Spleen (tissue), 11 donors: ENCODE data around the gene A2ML1. TPM values are rescaled to one million over a fixed set of nuclear protein-coding genes. Genes with fewer than 3 reads are reported as not detected.
"Not testable (repeated sequence)": the region's sequence is repeated elsewhere in the genome, so short reads cannot be mapped to it uniquely, and the experiment has no call there.

ENCODE experiments used
- DNase-seq: peaks from one replicate; pipeline ENCODE4 v3.0.0-alpha.2; 2020
- H3K27ac ChIP-seq, 8 donors: fragments of 200-600 bp; sonication (generic) in 7 of 8; 1 replicate in 4 of 8; 2 replicates in 4 of 8; pipeline versions ENCODE4 v1.5.0 to v1.8.0; 2016 to 2021; ENCODE audit warnings: inconsistent platforms in 4 of 8, mild to moderate bottlenecking in 4 of 8, moderate library complexity in 1 of 8
- H3K27me3 ChIP-seq, 7 donors: fragments of 200-600 bp; sonication (generic) in 6 of 7; replicated peaks in 1 of 7; 1 replicate in 4 of 7; 2 replicates in 3 of 7; pipeline versions ENCODE4 v1.5.0 to v1.8.0; 2016 to 2021; ENCODE audit warnings: inconsistent platforms in 3 of 7, mild to moderate bottlenecking in 1 of 7
- H3K36me3 ChIP-seq, 6 donors: fragments of 200-600 bp; sonication (generic) in 5 of 6; 1 replicate in 4 of 6; 2 replicates in 2 of 6; pipeline versions ENCODE4 v1.5.0 to v1.8.0; 2016 to 2021; ENCODE audit warnings: inconsistent platforms in 2 of 6
- H3K4me1 ChIP-seq, 6 donors: fragments of 200-600 bp; sonication (generic) in 5 of 6; 1 replicate in 3 of 6; 2 replicates in 3 of 6; pipeline versions ENCODE4 v1.5.0 to v1.8.0; 2016 to 2021; ENCODE audit warnings: inconsistent platforms in 3 of 6
- H3K4me3 ChIP-seq, 8 donors: fragments of 200-600 bp; sonication (generic) in 7 of 8; 1 replicate in 4 of 8; 2 replicates in 4 of 8; pipeline versions ENCODE4 v1.5.0 to v1.8.0; 2016 to 2021; ENCODE audit warnings: inconsistent platforms in 4 of 8, mild to moderate bottlenecking in 4 of 8, moderate library complexity in 2 of 8
- H3K9me3 ChIP-seq, 8 donors: fragments of 200-600 bp; sonication (generic) in 7 of 8; 1 replicate in 4 of 8; 2 replicates in 4 of 8; pipeline versions ENCODE4 v1.5.0 to v1.8.0; 2016 to 2021; ENCODE audit warnings: inconsistent platforms in 4 of 8
- POLR2A ChIP-seq, 3 donors: fragments of 450-650 bp; IDR thresholded peaks; one replicate each; pipeline ENCODE4 v1.5.1; 2017; ENCODE audit warnings: antibody characterized with exemption in 3 of 3, mild to moderate bottlenecking in 1 of 3
- POLR2AphosphoS5 ChIP-seq, 3 donors: sonication (generic); formaldehyde crosslinking; IDR thresholded peaks; one replicate each; pipeline ENCODE4 v1.5.1; 2017; ENCODE audit warnings: antibody characterized with exemption in 3 of 3
- WGBS, 5 donors: extraction: QIAGEN DNeasy Blood & Tissue Kit in 3 of 5; methylation state at CpG; one replicate each; pipeline versions ENCODE4 v1.1.5 to v1.1.7; 2013 to 2018; 5-methylcytosine and 5-hydroxymethylcytosine counted together
- intact Hi-C: fragments of 100-400 bp; cut with DNase I; formaldehyde crosslinking; loops from one replicate; pipeline ENCODE4 v1.15.0; 2023; ENCODE audit warnings: low total_unique reads
- polyA plus RNA-seq, 3 donors: library from polyadenylated mRNA; stranded (reverse); fragments of 200-250 nt; gene quantifications; one replicate each; pipeline ENCODE4 v1.2.1, GENCODE V29; 2013
- total RNA-seq, 7 donors: library from RNA; depleted of rRNA in 3 of 7; stranded (reverse); fragments of >200 nt in 3 of 7; fragmentation: NEBNext Ultra II Directional in 4 of 7; extraction: Animal tissue kit (Norgen Biotek cat#: 25700) in 4 of 7; gene quantifications; one replicate each; pipeline versions ENCODE4 v1.1.0 to v1.2.1, GENCODE V29; 2016 to 2021
- TF ChIP-seq, protein P1 (sequence below), 11 experiments: fragments of 200-600 bp in 7 of 11; fragments of 450-650 bp in 4 of 11; sonication (generic) in 4 of 11; IDR thresholded peaks in 8 of 11; conservative IDR thresholded peaks in 3 of 11; 1 replicate in 7 of 11; 2 replicates in 4 of 11; pipeline versions ENCODE4 v1.4.0 to v1.8.0; 2016 to 2021; ENCODE audit warnings: antibody characterized with exemption in 11 of 11, inconsistent platforms in 4 of 11, mild to moderate bottlenecking in 1 of 11
- donor health status: healthy with polysubstance abuse.
- donor health status: DM: no; HTN: no; CAD: no; lungs with moderate emphysema.
- donor health status: DM: no; HTN: no; CAD: no.
- donor health status: Bipolar disorder and iron deficiency.
- donor health status: healthy.
- donor health status: DM: no; HTN: no; CAD: no.
- donor health status: DM: yes; HTN: yes; CAD: no.

A2ML1 gene
- total and polyA plus RNA-seq, 10 donors: 0.02 to 0.22 (median 0.02) TPM; not detected in 7

DNA sequence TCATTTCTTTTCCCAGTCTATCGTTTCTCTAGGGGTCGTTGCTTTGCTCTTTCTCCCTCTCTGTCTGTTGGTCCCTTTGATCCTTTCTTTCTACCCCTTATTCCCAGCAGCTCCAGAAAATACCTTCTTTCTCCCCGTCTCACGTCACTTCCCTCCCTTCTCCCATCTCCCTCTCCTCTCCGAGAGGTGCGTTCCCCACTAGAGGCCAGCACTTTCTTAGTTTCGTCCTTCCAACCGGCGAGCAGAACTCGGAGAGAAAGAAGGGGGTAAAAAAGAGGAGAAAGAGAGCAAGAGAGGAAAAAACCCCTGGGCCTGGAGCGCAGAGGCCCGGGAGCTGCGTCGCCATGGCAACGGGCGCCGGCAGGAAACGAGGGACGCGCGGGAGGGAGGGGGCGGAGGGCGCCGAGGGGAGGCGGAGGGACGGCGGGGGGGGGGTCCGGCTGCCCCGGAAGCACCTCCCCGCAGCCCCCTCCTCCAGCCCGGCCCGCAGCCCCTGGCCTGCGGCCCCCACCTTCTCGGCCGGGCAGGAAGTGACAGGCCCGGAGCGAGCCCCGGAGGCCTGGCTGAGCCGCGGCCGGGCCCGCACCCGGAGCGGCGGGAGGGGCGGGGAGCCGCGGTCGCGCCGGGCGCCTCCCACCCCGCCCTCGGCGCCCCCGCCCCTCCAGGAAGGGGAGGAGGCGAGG, 91.8 kb downstream of the A2ML1 start, which contains the start of gene PHC1:
PHC1 (plus strand) TSS at position 477 of the 683 bp plus-strand sequence. CDS start 3,169 bp downstream, outside the sequence.
- Histone ChIP-seq H3K4me3 (peak within 1 kb of the TSS; percentile 64 to 79 (median 72)), H3K4me1 (peaks cover 7 to 45% (median 25%) of the 10 kb centered on the region in 6 donors), H3K27ac (peak within 1 kb of the TSS; percentile 65 to 87 (median 82))
- TF ChIP-seq, protein P1, sequence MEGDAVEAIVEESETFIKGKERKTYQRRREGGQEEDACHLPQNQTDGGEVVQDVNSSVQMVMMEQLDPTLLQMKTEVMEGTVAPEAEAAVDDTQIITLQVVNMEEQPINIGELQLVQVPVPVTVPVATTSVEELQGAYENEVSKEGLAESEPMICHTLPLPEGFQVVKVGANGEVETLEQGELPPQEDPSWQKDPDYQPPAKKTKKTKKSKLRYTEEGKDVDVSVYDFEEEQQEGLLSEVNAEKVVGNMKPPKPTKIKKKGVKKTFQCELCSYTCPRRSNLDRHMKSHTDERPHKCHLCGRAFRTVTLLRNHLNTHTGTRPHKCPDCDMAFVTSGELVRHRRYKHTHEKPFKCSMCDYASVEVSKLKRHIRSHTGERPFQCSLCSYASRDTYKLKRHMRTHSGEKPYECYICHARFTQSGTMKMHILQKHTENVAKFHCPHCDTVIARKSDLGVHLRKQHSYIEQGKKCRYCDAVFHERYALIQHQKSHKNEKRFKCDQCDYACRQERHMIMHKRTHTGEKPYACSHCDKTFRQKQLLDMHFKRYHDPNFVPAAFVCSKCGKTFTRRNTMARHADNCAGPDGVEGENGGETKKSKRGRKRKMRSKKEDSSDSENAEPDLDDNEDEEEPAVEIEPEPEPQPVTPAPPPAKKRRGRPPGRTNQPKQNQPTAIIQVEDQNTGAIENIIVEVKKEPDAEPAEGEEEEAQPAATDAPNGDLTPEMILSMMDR (IDR thresholded peaks at IDR 0.05 in 8 of 11, conservative IDR thresholded peaks at IDR 0.05 in 3 of 11): peak in 7 of 11 experiments; percentile 25 to 50 (median 34)
- peak in 1 of 3 donors; percentile 63 for TF ChIP-seq POLR2AphosphoS5 (IDR thresholded peaks at IDR 0.05)
- 0 to 1% (median 1%) methylated on average over 23 to 35 of the region's 57 CpGs for WGBS, 5 donors
- H3K36me3 ChIP-seq, intact Hi-C loops, H3K9me3 ChIP-seq, H3K27me3 ChIP-seq: not testable (repeated sequence)
- peak; percentile 93 for DNase-seq

DNA sequence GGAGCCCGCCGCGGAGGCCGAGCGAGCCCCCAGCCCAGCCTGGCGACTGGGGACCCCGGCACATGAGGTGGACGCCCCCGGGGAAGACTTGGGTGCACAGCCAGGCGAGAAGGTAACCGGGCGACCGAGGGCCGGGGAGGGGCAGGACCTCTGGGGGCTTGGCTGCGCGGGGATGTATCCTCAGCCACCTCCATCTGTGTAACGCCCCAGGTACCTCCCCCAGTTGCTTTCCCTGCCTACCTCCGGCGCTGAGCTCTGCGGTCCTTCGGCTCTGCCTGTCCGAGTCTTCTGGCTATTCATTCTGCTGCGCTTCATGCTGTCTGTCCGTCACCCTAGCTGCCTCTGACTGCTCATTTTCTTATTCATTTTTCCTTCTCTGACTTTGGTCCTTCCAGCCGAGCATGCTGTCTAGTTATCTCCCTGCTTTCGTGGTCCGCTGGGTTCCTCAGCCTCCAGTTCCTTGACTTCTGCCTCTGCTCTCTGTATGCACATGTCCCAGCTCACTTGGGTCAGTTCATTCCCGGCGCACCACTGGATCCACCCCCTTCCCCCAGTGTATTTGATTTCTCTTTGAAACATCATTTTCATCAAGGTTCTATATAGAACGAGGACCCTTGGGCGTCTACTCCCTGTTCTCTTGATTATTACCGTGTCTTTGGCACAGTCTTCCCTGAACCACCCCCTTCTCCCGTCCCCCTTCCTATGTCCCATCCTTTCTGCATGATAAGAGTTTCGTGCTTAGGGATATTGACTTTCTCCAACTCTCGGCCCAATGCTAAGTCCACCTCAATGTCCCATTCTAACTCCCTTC, 92.5 kb downstream of the A2ML1 start:
- Histone ChIP-seq H3K36me3 (peaks cover 0 to 17% (median 0%) of the 10 kb centered on the region in 6 donors), H3K27me3 (no peaks in the 10 kb centered on the region), H3K27ac (peak overlapping the region; percentile 53 to 87 (median 82)), H3K4me1 (peaks cover 7 to 45% (median 25%) of the 10 kb centered on the region in 6 donors), H3K4me3 (peak overlapping the region; percentile 64 to 79 (median 72)), H3K9me3 (no peaks in the 10 kb centered on the region)
- 4 to 5% (median 4%) methylated on average over 18 to 30 of the region's 35 CpGs for WGBS, 5 donors
- peak; percentile 90 for DNase-seq
- intact Hi-C loops: no loop called here
- TF ChIP-seq POLR2AphosphoS5 (IDR thresholded peaks at IDR 0.05) (peak in 2 of 3 donors; percentile 38 to 57), POLR2A (IDR thresholded peaks at IDR 0.05) (no peak)
- TF ChIP-seq, protein P1 (IDR thresholded peaks at IDR 0.05 in 8 of 11, conservative IDR thresholded peaks at IDR 0.05 in 3 of 11): no peak

DNA sequence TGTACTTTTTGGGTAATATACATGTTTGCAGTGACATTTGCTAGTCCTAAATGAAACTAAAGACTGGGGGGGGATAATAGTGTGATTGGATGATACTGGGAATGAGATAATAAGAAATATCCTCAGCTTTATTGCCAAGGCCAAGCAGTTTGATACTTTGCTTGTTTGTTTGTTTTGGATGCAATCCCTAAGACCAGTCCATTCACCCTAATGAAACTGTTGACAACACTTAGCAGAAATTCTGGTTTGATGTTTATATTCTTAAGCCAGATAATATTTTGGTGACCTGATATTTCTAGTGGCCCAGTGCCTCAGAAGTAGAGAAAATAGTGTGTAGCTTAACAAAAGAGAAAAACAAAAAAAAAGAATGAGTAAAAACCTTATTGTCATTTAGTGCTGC, 93.7 kb downstream of the A2ML1 start:
- DNase-seq: no peak
- TF ChIP-seq, protein P1 (IDR thresholded peaks at IDR 0.05 in 8 of 11, conservative IDR thresholded peaks at IDR 0.05 in 3 of 11): no peak
- no peak for TF ChIP-seq POLR2A (IDR thresholded peaks at IDR 0.05)
- no peak for TF ChIP-seq POLR2AphosphoS5 (IDR thresholded peaks at IDR 0.05)
- Histone ChIP-seq H3K27me3 (no peaks in the 10 kb centered on the region), H3K36me3 (peaks cover 0 to 29% (median 6%) of the 10 kb centered on the region in 6 donors), H3K9me3 (no peaks in the 10 kb centered on the region), H3K27ac (no peak overlapping the region), H3K4me3 (no peak overlapping the region), H3K4me1 (peaks cover 7 to 45% (median 25%) of the 10 kb centered on the region in 6 donors)
- intact Hi-C loops: no loop called here

DNA sequence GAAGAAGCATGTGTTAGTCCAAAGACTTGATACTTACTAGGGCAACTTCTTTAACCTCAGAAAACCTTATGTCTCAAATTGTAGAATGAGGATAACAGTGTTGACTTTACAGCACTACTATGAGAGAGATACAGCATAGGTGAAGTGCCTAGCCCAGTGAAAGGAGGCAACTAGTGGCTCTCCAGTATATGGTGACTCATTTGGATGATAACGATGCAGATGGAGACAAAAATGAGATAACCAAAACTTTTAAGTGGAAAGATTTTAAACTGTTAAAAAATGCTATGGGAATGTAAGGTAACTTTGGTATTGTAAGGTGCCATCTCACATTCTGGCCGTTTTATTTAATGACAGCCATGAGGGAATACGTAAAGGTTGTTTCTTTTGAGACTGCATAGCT, 94.6 kb downstream of the A2ML1 start:
- Histone ChIP-seq H3K9me3 (no peaks in the 10 kb centered on the region), H3K4me3 (no peak overlapping the region), H3K4me1 (peaks cover 7 to 42% (median 25%) of the 10 kb centered on the region in 6 donors), H3K27ac (no peak overlapping the region), H3K27me3 (no peaks in the 10 kb centered on the region), H3K36me3 (peaks cover 0 to 38% (median 13%) of the 10 kb centered on the region in 6 donors)
- TF ChIP-seq, protein P1 (IDR thresholded peaks at IDR 0.05 in 8 of 11, conservative IDR thresholded peaks at IDR 0.05 in 3 of 11): no peak
- TF ChIP-seq POLR2AphosphoS5 (IDR thresholded peaks at IDR 0.05): no peak
- TF ChIP-seq POLR2A (IDR thresholded peaks at IDR 0.05): no peak
- intact Hi-C loops: no loop called here
- no peak for DNase-seq
- WGBS, 5 donors: 85 to 93% (median 88%) methylated on average over 3 of the region's 3 CpGs
